HG03108 (cell line): ENCODE data around the gene PDLIM7.
"Not testable (repeated sequence)": the region's sequence is repeated elsewhere in the genome, so short reads cannot be mapped to it uniquely, and the experiment has no call there.

Experiments used
- ATAC-seq: cut with Tn5 transposase; IDR thresholded peaks from one replicate; pipeline ENCODE4 v1.9.1; 2021; ENCODE audit warnings: moderate library complexity; ENCODE audit not compliant: unreplicated experiment

PDLIM7 gene

GRCh38 chr5:177492841-177493240 is 4.6 kb downstream of the PDLIM7 start:
- ATAC-seq, result no peak

GRCh38 chr5:177491983-177492746 is 5.2 kb downstream of the PDLIM7 start:
- ATAC-seq, result no peak

- no peak for ATAC-seq
Measured at GRCh38 chr5:177491429-177491945, 5.9 kb downstream of the PDLIM7 start.

- ATAC-seq, result no peak
Measured at GRCh38 chr5:177490992-177491391, 6.4 kb downstream of the PDLIM7 start.

- ATAC-seq, result no peak
Measured at GRCh38 chr5:177490311-177490991, 7.0 kb downstream of the PDLIM7 start.

GRCh38 chr5:177489119-177489716 is 8.2 kb downstream of the PDLIM7 start:
- ATAC-seq, result no peak

GRCh38 chr5:177487975-177488374 is 9.4 kb downstream of the PDLIM7 start:
- ATAC-seq, result no peak

GRCh38 chr5:177487144-177487543 is 10.3 kb downstream of the PDLIM7 start:
- no peak for ATAC-seq

- ATAC-seq, result no peak
Measured at GRCh38 chr5:177486256-177486655, 11.1 kb downstream of the PDLIM7 start.

- ATAC-seq, result not testable (repeated sequence)
Measured at GRCh38 chr5:177485753-177486152, 11.7 kb downstream of the PDLIM7 start.

- no peak for ATAC-seq
Measured at GRCh38 chr5:177484902-177485549, 12.4 kb downstream of the PDLIM7 start.

- ATAC-seq, result no peak
Measured at GRCh38 chr5:177483994-177484901, 13.2 kb downstream of the PDLIM7 start.

GRCh38 chr5:177483042-177483441 is 14.4 kb downstream of the PDLIM7 start:
- ATAC-seq, result no peak

GRCh38 chr5:177482359-177482795 is 15.0 kb downstream of the PDLIM7 start:
- no peak for ATAC-seq

- ATAC-seq, result no peak
Measured at GRCh38 chr5:177479774-177480173, 17.6 kb downstream of the PDLIM7 start.

GRCh38 chr5:177478711-177479646 is 18.4 kb downstream of the PDLIM7 start:
- ATAC-seq, result no peak

GRCh38 chr5:177477701-177478477 is 19.5 kb downstream of the PDLIM7 start:
- ATAC-seq, result no peak

GRCh38 chr5:177476531-177477233 is 20.7 kb downstream of the PDLIM7 start:
- ATAC-seq, result no peak
